SK-N-SH (cell line): ENCODE measurements around the gene IKBIP. TPM values are rescaled to one million over a fixed set of nuclear protein-coding genes. Genes with fewer than 3 reads are reported as not detected.

Source experiments
- CTCF ChIA-PET: fragments of 300-600, 350-600 bp; formaldehyde crosslinking; extraction: SDS; loops from one replicate; lab custom pipeline; 2021; lab: Yijun Ruan, JAX
- POLR2A ChIA-PET: fragments of 350-600 bp; sonication (Branson Sonifier 250); formaldehyde crosslinking; extraction: SDS; loops from one replicate; lab custom pipeline; 2020; ENCODE audit warnings: antibody characterized with exemption, inconsistent platforms; lab: Yijun Ruan, JAX
- DNase-seq: peaks from one replicate; pipeline ENCODE4 v3.0.0; 2012
- H2AFZ ChIP-seq: fragments of 200-600 bp; sonication (generic); 2 replicates; pipeline ENCODE4 v1.8.1; 2016; ENCODE audit warnings: antibody characterized with exemption, mild to moderate bottlenecking, low read depth
- H3F3A ChIP-seq: fragments of 200-600 bp; sonication (generic); replicated peaks from 2 replicates; pipeline ENCODE3; 2016; ENCODE audit warnings: antibody characterized with exemption, mild to moderate bottlenecking; ENCODE audit not compliant: insufficient read depth
- H3K27ac ChIP-seq, 2 experiments: fragments of 200-500 bp in 1 of 2; fragments of 200-600 bp in 1 of 2; sonication (Bioruptor generic) in 1 of 2; sonication (generic), shearing (Covaris generic) in 1 of 2; 2 replicates each; pipeline versions ENCODE4 v1.5.1 to v1.6.1; 2014 to 2016; ENCODE audit warnings: low read depth in 2 of 2, inconsistent platforms in 1 of 2, low read length in 1 of 2, mild to moderate bottlenecking in 1 of 2, mixed read lengths in 1 of 2
- H3K27me3 ChIP-seq: fragments of 200-600 bp; sonication (generic), shearing (Covaris generic); 2 replicates; pipeline ENCODE4 v1.6.1; 2016; ENCODE audit warnings: mixed run types; ENCODE audit not compliant: insufficient read depth
- H3K36me3 ChIP-seq, 2 experiments: fragments of 200-500 bp in 1 of 2; fragments of 200-600 bp in 1 of 2; sonication (Bioruptor generic) in 1 of 2; sonication (generic) in 1 of 2; replicated peaks in 1 of 2; 2 replicates each; pipeline versions ENCODE3 to v1.5.1; 2014 to 2016; ENCODE audit warnings: low read length in 1 of 2, mild to moderate bottlenecking in 1 of 2; ENCODE audit not compliant: insufficient read depth in 2 of 2, control insufficient read depth in 1 of 2
- H3K4me1 ChIP-seq, 2 experiments: fragments of 200-500 bp in 1 of 2; fragments of 200-600 bp in 1 of 2; sonication (Bioruptor generic) in 1 of 2; sonication (generic), shearing (Covaris generic) in 1 of 2; 2 replicates each; pipeline versions ENCODE4 v1.5.1 to v1.6.1; 2014 to 2016; ENCODE audit warnings: low read depth in 1 of 2, low read length in 1 of 2, mixed run types in 1 of 2; ENCODE audit not compliant: insufficient read depth in 2 of 2, control insufficient read depth in 1 of 2
- H3K4me2 ChIP-seq: fragments of 200-600 bp; sonication (generic), shearing (Covaris generic); 2 replicates; pipeline ENCODE4 v1.6.1; 2017; ENCODE audit warnings: mixed run types
- H3K4me3 ChIP-seq, 2 experiments: fragments of 200-500 bp in 1 of 2; fragments of 200-600 bp in 1 of 2; sonication (Bioruptor generic) in 1 of 2; sonication (generic), shearing (Covaris generic) in 1 of 2; 2 replicates each; pipeline versions ENCODE4 v1.5.1 to v1.8.1; 2014 to 2016; ENCODE audit warnings: low read depth in 2 of 2, inconsistent platforms in 1 of 2, low read length in 1 of 2, mild to moderate bottlenecking in 1 of 2, mixed read lengths in 1 of 2, moderate library complexity in 1 of 2
- H3K79me2 ChIP-seq: fragments of 200-600 bp; sonication (generic); 2 replicates; pipeline ENCODE4 v1.8.1; 2017; ENCODE audit warnings: mild to moderate bottlenecking; ENCODE audit not compliant: insufficient read depth
- H3K9ac ChIP-seq: fragments of 200-600 bp; sonication (generic); 2 replicates; pipeline ENCODE4 v1.6.1; 2017; ENCODE audit warnings: mixed run types
- H3K9me2 ChIP-seq: fragments of 200-600 bp; sonication (generic); 2 replicates; pipeline ENCODE4 v1.6.1; 2017; ENCODE audit warnings: mixed run types
- H3K9me3 ChIP-seq: fragments of 200-600 bp; sonication (generic); 2 replicates; pipeline ENCODE4 v1.6.1; 2017; ENCODE audit warnings: mixed run types, mild to moderate bottlenecking, moderate library complexity
- H4K20me1 ChIP-seq: fragments of 200-600 bp; sonication (generic); 2 replicates; pipeline ENCODE4 v1.6.1; 2017; ENCODE audit warnings: mild to moderate bottlenecking, mixed run types; ENCODE audit not compliant: insufficient read depth
- CHD2 ChIP-seq: fragments of 150-350 bp; IDR thresholded peaks from 2 replicates; pipeline ENCODE4 v1.6.1; 2018; ENCODE audit warnings: low read length; ENCODE audit not compliant: partially characterized antibody
- EZH2phosphoT487 ChIP-seq: fragments of 200-600 bp; sonication (generic); IDR thresholded peaks from 2 replicates; pipeline ENCODE4 v1.6.1; 2017; ENCODE audit warnings: low read depth, mixed run types, mild to moderate bottlenecking, antibody characterized with exemption, moderate library complexity, borderline replicate concordance
- FOSL2 ChIP-seq: IDR thresholded peaks from 2 replicates; pipeline ENCODE4 v1.4.0; 2012; ENCODE audit warnings: low read depth, mild to moderate bottlenecking, moderate library complexity, borderline replicate concordance
- JUND ChIP-seq: IDR thresholded peaks from 2 replicates; pipeline ENCODE4 v1.4.0; 2012
- MEF2A ChIP-seq: IDR thresholded peaks from 2 replicates; pipeline ENCODE4 v1.4.0; 2012; ENCODE audit warnings: low read depth, borderline replicate concordance
- MXI1 ChIP-seq: IDR thresholded peaks from 2 replicates; pipeline ENCODE4 v1.6.1; 2012; ENCODE audit warnings: mild to moderate bottlenecking, low read depth, low read length, improper control_type of control experiment
- NFIC ChIP-seq: IDR thresholded peaks from 2 replicates; pipeline ENCODE4 v1.4.0; 2012; ENCODE audit warnings: borderline replicate concordance
- POLR2AphosphoS5 ChIP-seq: IDR thresholded peaks from 2 replicates; pipeline ENCODE4 v1.6.1; 2012; ENCODE audit warnings: low read depth, low read length
- RFX5 ChIP-seq: IDR thresholded peaks from 2 replicates; pipeline ENCODE4 v1.6.1; 2012; ENCODE audit warnings: mild to moderate bottlenecking, improper control_type of control experiment, low read length
- RXRA ChIP-seq: IDR thresholded peaks from 2 replicates; pipeline ENCODE4 v1.4.0; 2012; ENCODE audit warnings: low read depth, mild to moderate bottlenecking, borderline replicate concordance
- WGBS: methylation state at CpG from one replicate; pipeline ENCODE4 v1.1.6; 2017; ENCODE audit warnings: low lambda C conversion rate; 5-methylcytosine and 5-hydroxymethylcytosine counted together
- polyA plus RNA-seq, 3 experiments: library from polyadenylated mRNA; depleted of rRNA; stranded (reverse); fragments of >200 nt; gene quantifications; 2 replicates each; pipeline ENCODE4 v1.2.3, GENCODE V29; 2012
- TF ChIP-seq, protein P1 (sequence below): IDR thresholded peaks from 2 replicates; pipeline ENCODE4 v1.4.0; 2012; ENCODE audit warnings: low read depth
- TF ChIP-seq, protein P2 (sequence below): IDR thresholded peaks from 2 replicates; pipeline ENCODE4 v1.4.0; 2012; ENCODE audit warnings: low read depth, borderline replicate concordance
- TF ChIP-seq, protein P3 (sequence below): fragments of 200-600 bp; sonication (generic); IDR thresholded peaks from 2 replicates; pipeline ENCODE4 v1.6.1; 2017; ENCODE audit warnings: antibody characterized with exemption, mild to moderate bottlenecking, moderate library complexity
- TF ChIP-seq, protein P4 (sequence below): IDR thresholded peaks from 2 replicates; pipeline ENCODE4; 2012
- TF ChIP-seq, protein P5 (sequence below): IDR thresholded peaks from 2 replicates; pipeline ENCODE4 v1.6.1; 2012; ENCODE audit warnings: mild to moderate bottlenecking, low read depth, low read length, moderate library complexity

Gene IKBIP
- polyA plus RNA-seq, 1 of the 3 experiments (the other 2 are of a cell fraction) = 25.2 TPM

DNA sequence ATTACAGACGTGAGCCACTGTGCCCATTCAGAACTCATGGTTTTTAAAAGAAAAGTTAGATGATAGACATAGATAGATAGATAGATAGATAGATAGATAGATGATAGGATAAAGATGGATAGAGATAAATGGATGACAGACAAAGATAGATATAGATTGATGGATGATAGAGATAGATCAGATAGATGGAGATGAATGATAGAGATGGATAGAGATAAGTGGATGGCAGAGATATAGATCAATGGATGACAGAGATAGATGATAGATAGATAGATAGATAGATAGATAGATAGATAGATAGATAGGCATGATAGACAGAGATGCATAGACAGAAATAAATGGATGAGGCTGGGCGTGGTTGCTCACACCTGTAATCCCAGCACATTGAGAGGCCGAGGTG, 64.8 kb downstream of the IKBIP start:
- no peaks in the 10 kb centered on the region for H3K27me3 ChIP-seq
- H3K4me1 ChIP-seq = 0 out of 4 replicates have a peak, but pooled peaks cover 0 to 4% of the 10 kb centered on the region in 2 experiments
- H3K79me2 ChIP-seq = no peaks in the 10 kb centered on the region
- H4K20me1 ChIP-seq = no peaks in the 10 kb centered on the region
- CTCF ChIA-PET = interaction anchor here (1.9 kb wide), 1 partner anchor 13 kb away, joined by 6 read pairs; no protein-coding TSS in a partner anchor
- peaks cover 9% of the 10 kb centered on the region for H3F3A ChIP-seq
- no peak for DNase-seq
- no peak overlapping the region for H3K9ac ChIP-seq
- H3K4me3 ChIP-seq = no peak overlapping the region
- no peak overlapping the region for H3K27ac ChIP-seq
- H3K9me3 ChIP-seq = no peaks in the 10 kb centered on the region
- TF ChIP-seq FOSL2 = no peak
- TF ChIP-seq, protein P1, sequence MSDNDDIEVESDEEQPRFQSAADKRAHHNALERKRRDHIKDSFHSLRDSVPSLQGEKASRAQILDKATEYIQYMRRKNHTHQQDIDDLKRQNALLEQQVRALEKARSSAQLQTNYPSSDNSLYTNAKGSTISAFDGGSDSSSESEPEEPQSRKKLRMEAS = no peak
- TF ChIP-seq, protein P2, sequence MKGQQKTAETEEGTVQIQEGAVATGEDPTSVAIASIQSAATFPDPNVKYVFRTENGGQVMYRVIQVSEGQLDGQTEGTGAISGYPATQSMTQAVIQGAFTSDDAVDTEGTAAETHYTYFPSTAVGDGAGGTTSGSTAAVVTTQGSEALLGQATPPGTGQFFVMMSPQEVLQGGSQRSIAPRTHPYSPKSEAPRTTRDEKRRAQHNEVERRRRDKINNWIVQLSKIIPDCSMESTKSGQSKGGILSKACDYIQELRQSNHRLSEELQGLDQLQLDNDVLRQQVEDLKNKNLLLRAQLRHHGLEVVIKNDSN = no peak
- TF ChIP-seq, protein P3, sequence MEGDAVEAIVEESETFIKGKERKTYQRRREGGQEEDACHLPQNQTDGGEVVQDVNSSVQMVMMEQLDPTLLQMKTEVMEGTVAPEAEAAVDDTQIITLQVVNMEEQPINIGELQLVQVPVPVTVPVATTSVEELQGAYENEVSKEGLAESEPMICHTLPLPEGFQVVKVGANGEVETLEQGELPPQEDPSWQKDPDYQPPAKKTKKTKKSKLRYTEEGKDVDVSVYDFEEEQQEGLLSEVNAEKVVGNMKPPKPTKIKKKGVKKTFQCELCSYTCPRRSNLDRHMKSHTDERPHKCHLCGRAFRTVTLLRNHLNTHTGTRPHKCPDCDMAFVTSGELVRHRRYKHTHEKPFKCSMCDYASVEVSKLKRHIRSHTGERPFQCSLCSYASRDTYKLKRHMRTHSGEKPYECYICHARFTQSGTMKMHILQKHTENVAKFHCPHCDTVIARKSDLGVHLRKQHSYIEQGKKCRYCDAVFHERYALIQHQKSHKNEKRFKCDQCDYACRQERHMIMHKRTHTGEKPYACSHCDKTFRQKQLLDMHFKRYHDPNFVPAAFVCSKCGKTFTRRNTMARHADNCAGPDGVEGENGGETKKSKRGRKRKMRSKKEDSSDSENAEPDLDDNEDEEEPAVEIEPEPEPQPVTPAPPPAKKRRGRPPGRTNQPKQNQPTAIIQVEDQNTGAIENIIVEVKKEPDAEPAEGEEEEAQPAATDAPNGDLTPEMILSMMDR = no peak
- no peak for TF ChIP-seq RXRA
- TF ChIP-seq EZH2phosphoT487 = no peak
- no peak for TF ChIP-seq JUND
- no peak for TF ChIP-seq NFIC
- TF ChIP-seq POLR2AphosphoS5 = no peak
- TF ChIP-seq, protein P4, sequence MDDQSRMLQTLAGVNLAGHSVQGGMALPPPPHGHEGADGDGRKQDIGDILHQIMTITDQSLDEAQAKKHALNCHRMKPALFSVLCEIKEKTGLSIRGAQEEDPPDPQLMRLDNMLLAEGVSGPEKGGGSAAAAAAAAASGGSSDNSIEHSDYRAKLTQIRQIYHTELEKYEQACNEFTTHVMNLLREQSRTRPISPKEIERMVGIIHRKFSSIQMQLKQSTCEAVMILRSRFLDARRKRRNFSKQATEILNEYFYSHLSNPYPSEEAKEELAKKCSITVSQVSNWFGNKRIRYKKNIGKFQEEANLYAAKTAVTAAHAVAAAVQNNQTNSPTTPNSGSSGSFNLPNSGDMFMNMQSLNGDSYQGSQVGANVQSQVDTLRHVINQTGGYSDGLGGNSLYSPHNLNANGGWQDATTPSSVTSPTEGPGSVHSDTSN = no peak
- no peak for TF ChIP-seq MEF2A
- TF ChIP-seq, protein P5, sequence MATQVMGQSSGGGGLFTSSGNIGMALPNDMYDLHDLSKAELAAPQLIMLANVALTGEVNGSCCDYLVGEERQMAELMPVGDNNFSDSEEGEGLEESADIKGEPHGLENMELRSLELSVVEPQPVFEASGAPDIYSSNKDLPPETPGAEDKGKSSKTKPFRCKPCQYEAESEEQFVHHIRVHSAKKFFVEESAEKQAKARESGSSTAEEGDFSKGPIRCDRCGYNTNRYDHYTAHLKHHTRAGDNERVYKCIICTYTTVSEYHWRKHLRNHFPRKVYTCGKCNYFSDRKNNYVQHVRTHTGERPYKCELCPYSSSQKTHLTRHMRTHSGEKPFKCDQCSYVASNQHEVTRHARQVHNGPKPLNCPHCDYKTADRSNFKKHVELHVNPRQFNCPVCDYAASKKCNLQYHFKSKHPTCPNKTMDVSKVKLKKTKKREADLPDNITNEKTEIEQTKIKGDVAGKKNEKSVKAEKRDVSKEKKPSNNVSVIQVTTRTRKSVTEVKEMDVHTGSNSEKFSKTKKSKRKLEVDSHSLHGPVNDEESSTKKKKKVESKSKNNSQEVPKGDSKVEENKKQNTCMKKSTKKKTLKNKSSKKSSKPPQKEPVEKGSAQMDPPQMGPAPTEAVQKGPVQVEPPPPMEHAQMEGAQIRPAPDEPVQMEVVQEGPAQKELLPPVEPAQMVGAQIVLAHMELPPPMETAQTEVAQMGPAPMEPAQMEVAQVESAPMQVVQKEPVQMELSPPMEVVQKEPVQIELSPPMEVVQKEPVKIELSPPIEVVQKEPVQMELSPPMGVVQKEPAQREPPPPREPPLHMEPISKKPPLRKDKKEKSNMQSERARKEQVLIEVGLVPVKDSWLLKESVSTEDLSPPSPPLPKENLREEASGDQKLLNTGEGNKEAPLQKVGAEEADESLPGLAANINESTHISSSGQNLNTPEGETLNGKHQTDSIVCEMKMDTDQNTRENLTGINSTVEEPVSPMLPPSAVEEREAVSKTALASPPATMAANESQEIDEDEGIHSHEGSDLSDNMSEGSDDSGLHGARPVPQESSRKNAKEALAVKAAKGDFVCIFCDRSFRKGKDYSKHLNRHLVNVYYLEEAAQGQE = no peak
- TF ChIP-seq CHD2 = no peak
- TF ChIP-seq MXI1 = no peak
- TF ChIP-seq RFX5 = no peak
- TF ChIP-seq, all 33 proteins: peak for 0
- POLR2A ChIA-PET = no interaction called here
- Histone ChIP-seq H3K9me2 (no peaks in the 10 kb centered on the region), H3K4me2 (no peak overlapping the region), H2AFZ (no peak overlapping the region), H3K36me3 (no peaks in the 10 kb centered on the region)
- 91% methylated on average over 3 of the region's 3 CpGs for WGBS
